HepG2 (cell line): ENCODE results near the gene SMIM13. TPM values are rescaled to one million over a fixed set of nuclear protein-coding genes. Genes with fewer than 3 reads are reported as not detected.

Experiments
- CEBPB ChIP-seq: IDR thresholded peaks from 2 replicates; pipeline ENCODE4 v1.6.1; 2011; ENCODE audit warnings: low read depth, low read length, improper control_type of control experiment, borderline replicate concordance
- DR1 ChIP-seq: sonication (generic); formaldehyde crosslinking; IDR thresholded peaks from 2 replicates; pipeline ENCODE4 v1.8.0; 2021; ENCODE audit warnings: mild to moderate bottlenecking, missing genetic modification reagents, inconsistent platforms
- HDAC1 ChIP-seq: sonication (generic); formaldehyde crosslinking; IDR thresholded peaks from 2 replicates; pipeline ENCODE4 v1.5.1; 2020; ENCODE audit warnings: mild to moderate bottlenecking, missing genetic modification reagents
- HNF4G ChIP-seq, 2 experiments: sonication (generic) in 1 of 2; formaldehyde crosslinking in 1 of 2; IDR thresholded peaks; 2 replicates each; pipeline versions ENCODE4 v1.4.0 to v1.6.1; 2011 to 2020; ENCODE audit warnings: borderline replicate concordance in 2 of 2, low read depth in 2 of 2, mild to moderate bottlenecking in 2 of 2, low read length in 1 of 2, missing genetic modification reagents in 1 of 2, moderate library complexity in 1 of 2
- KDM1A ChIP-seq: IDR thresholded peaks from 2 replicates; pipeline ENCODE4 v1.6.1; 2016; ENCODE audit warnings: missing compliant biosample characterization
- PCBP1 ChIP-seq: fragments of 200-400 bp; formaldehyde crosslinking; IDR thresholded peaks from 2 replicates; pipeline ENCODE4 v1.6.1; 2017; ENCODE audit warnings: mild to moderate bottlenecking, low read depth, low read length, borderline replicate concordance
- PITX1 ChIP-seq: sonication (generic); formaldehyde crosslinking; IDR thresholded peaks from 2 replicates; pipeline ENCODE4 v1.5.1; 2020; ENCODE audit warnings: mild to moderate bottlenecking, missing genetic modification reagents
- TSC22D2 ChIP-seq: sonication (generic); formaldehyde crosslinking; IDR thresholded peaks from 2 replicates; pipeline ENCODE4 v1.5.1; 2020; ENCODE audit warnings: missing genetic modification reagents, mild to moderate bottlenecking, borderline replicate concordance
- ZFP82 ChIP-seq: sonication (generic); formaldehyde crosslinking; IDR thresholded peaks from 2 replicates; pipeline ENCODE4 v1.5.1; 2020; ENCODE audit warnings: mild to moderate bottlenecking, missing genetic modification reagents, borderline replicate concordance
- ZFP90 ChIP-seq: sonication (generic); formaldehyde crosslinking; IDR thresholded peaks from 2 replicates; pipeline ENCODE4 v1.8.0; 2022; ENCODE audit warnings: missing genetic modification reagents, mild to moderate bottlenecking, inconsistent platforms, borderline replicate concordance
- ZNF20 ChIP-seq: sonication (generic); formaldehyde crosslinking; IDR thresholded peaks from 2 replicates; pipeline ENCODE4 v1.4.0; 2020; ENCODE audit warnings: mild to moderate bottlenecking, moderate library complexity, missing genetic modification reagents
- ZNF274 ChIP-seq: sonication (generic); formaldehyde crosslinking; IDR thresholded peaks from 2 replicates; pipeline ENCODE4 v1.5.1; 2020; ENCODE audit warnings: mild to moderate bottlenecking, missing genetic modification reagents
- ZNF468 ChIP-seq: sonication (generic); formaldehyde crosslinking; IDR thresholded peaks from 2 replicates; pipeline ENCODE4 v1.8.0; 2022; ENCODE audit warnings: mild to moderate bottlenecking, moderate library complexity, missing genetic modification reagents
- polyA plus RNA-seq, 8 experiments: library from polyadenylated mRNA; depleted of rRNA in 3 of 8; stranded (reverse) in 7 of 8; unstranded in 1 of 8; fragments of >200 nt; fragmentation: Illumina TruSeq in 4 of 8; extraction: Trizol in 4 of 8; gene quantifications; 2 replicates each; pipeline versions ENCODE4 v1.2.1 to v1.2.3, GENCODE V29; 2011 to 2016; ENCODE audit warnings: low read depth in 4 of 8, missing spikeins in 1 of 8, mixed read lengths in 1 of 8; ENCODE audit not compliant: insufficient read depth in 1 of 8
- total RNA-seq, 5 experiments: library from RNA; depleted of rRNA; stranded (reverse); fragments of >200 nt; fragmentation: Illumina TruSeq; extraction: Trizol; gene quantifications; 2 replicates each; pipeline ENCODE4 v1.2.3, GENCODE V29; 2016; ENCODE audit warnings: low read depth in 1 of 5
- TF ChIP-seq, protein P1 (sequence below): IDR thresholded peaks from 2 replicates; pipeline ENCODE4 v1.6.1; 2016; ENCODE audit warnings: missing genetic modification reagents, missing compliant biosample characterization
- TF ChIP-seq, protein P2 (sequence below): IDR thresholded peaks from 2 replicates; pipeline ENCODE4 v1.6.1; 2016; ENCODE audit warnings: missing compliant biosample characterization, missing genetic modification reagents, borderline replicate concordance
- TF ChIP-seq, protein P3 (sequence below): IDR thresholded peaks from 2 replicates; pipeline ENCODE4 v1.6.1; 2016; ENCODE audit warnings: low read depth
- TF ChIP-seq, protein P4 (sequence below): sonication (generic); formaldehyde crosslinking; IDR thresholded peaks from 2 replicates; pipeline ENCODE4 v1.5.0; 2020; ENCODE audit warnings: missing genetic modification reagents
- TF ChIP-seq, protein P5 (sequence below): sonication (generic); formaldehyde crosslinking; IDR thresholded peaks from 2 replicates; pipeline ENCODE4 v1.4.0; 2020; ENCODE audit warnings: missing genetic modification reagents
- TF ChIP-seq, protein P6 (sequence below): sonication (generic); formaldehyde crosslinking; IDR thresholded peaks from 2 replicates; pipeline ENCODE4 v1.4.0; 2020; ENCODE audit warnings: missing genetic modification reagents, borderline replicate concordance
- TF ChIP-seq, protein P7 (sequence below): sonication (generic); formaldehyde crosslinking; IDR thresholded peaks from 2 replicates; pipeline ENCODE4 v1.5.0; 2020; ENCODE audit warnings: missing genetic modification reagents

Gene SMIM13
- total and polyA plus RNA-seq, 2 of the 13 experiments (the other 11 are each of a cell fraction or from before 2014, with no cell fraction given) = 2.7 to 10.2 TPM

DNA sequence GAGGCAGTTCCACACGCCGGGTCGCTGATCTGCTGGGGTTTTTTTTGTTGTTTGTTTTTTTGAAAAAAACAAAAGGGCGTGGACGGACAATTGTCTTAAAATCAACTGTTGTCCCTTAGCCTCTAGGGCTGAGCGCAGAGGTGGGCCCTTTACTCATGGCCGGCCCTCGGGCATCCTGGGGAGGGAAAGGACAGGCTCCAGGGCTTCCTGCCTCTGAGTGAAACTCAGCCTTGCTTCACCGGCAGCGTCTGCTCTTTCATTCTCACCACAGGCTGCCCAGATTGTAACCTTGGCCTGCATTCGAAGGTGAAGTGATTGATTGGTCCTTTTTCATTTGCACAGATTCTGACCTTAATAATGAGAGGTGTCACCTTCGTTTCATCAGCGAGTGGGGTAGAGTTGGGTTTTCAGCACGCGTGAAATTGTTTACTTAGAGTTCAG, 797 bp downstream of the SMIM13 start (continued):
- TF ChIP-seq, protein P1, sequence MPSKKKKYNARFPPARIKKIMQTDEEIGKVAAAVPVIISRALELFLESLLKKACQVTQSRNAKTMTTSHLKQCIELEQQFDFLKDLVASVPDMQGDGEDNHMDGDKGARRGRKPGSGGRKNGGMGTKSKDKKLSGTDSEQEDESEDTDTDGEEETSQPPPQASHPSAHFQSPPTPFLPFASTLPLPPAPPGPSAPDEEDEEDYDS (CRISPR knock-in tag) = peak; percentile 21; the same call in 1 of the 2 replicates
- no peak for TF ChIP-seq ZNF468 (CRISPR knock-in tag)
- TF ChIP-seq PITX1 = peak; percentile 31; the same call in 1 of the 2 replicates
- TF ChIP-seq TSC22D2 (CRISPR knock-in tag) = no peak
- TF ChIP-seq, protein P2, sequence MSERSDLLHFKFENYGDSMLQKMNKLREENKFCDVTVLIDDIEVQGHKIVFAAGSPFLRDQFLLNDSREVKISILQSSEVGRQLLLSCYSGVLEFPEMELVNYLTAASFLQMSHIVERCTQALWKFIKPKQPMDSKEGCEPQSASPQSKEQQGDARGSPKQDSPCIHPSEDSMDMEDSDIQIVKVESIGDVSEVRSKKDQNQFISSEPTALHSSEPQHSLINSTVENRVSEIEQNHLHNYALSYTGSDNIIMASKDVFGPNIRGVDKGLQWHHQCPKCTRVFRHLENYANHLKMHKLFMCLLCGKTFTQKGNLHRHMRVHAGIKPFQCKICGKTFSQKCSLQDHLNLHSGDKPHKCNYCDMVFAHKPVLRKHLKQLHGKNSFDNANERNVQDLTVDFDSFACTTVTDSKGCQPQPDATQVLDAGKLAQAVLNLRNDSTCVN (CRISPR knock-in tag) = 0 out of 2 replicates have a peak, but pooled peaks have one; percentile 40
- no peak for TF ChIP-seq DR1 (CRISPR knock-in tag)
- TF ChIP-seq KDM1A = no peak
- TF ChIP-seq, protein P3, sequence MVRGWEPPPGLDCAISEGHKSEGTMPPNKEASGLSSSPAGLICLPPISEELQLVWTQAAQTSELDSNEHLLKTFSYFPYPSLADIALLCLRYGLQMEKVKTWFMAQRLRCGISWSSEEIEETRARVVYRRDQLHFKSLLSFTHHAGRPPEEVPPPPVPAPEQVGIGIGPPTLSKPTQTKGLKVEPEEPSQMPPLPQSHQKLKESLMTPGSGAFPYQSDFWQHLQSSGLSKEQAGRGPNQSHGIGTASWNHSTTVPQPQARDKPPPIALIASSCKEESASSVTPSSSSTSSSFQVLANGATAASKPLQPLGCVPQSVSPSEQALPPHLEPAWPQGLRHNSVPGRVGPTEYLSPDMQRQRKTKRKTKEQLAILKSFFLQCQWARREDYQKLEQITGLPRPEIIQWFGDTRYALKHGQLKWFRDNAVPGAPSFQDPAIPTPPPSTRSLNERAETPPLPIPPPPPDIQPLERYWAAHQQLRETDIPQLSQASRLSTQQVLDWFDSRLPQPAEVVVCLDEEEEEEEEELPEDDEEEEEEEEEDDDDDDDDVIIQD = no peak
- TF ChIP-seq, protein P4, sequence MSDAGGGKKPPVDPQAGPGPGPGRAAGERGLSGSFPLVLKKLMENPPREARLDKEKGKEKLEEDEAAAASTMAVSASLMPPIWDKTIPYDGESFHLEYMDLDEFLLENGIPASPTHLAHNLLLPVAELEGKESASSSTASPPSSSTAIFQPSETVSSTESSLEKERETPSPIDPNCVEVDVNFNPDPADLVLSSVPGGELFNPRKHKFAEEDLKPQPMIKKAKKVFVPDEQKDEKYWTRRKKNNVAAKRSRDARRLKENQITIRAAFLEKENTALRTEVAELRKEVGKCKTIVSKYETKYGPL (CRISPR knock-in tag) = no peak
- peak; percentile 51; the same call in 1 of the 2 replicates for TF ChIP-seq CEBPB
- TF ChIP-seq ZFP82 (CRISPR knock-in tag) = no peak
- TF ChIP-seq, protein P5, sequence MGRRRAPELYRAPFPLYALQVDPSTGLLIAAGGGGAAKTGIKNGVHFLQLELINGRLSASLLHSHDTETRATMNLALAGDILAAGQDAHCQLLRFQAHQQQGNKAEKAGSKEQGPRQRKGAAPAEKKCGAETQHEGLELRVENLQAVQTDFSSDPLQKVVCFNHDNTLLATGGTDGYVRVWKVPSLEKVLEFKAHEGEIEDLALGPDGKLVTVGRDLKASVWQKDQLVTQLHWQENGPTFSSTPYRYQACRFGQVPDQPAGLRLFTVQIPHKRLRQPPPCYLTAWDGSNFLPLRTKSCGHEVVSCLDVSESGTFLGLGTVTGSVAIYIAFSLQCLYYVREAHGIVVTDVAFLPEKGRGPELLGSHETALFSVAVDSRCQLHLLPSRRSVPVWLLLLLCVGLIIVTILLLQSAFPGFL = no peak
- no peak for TF ChIP-seq ZNF274 (CRISPR knock-in tag)
- peak; percentile 43; the same call in 1 of the 2 replicates for TF ChIP-seq HDAC1
- TF ChIP-seq, protein P6, sequence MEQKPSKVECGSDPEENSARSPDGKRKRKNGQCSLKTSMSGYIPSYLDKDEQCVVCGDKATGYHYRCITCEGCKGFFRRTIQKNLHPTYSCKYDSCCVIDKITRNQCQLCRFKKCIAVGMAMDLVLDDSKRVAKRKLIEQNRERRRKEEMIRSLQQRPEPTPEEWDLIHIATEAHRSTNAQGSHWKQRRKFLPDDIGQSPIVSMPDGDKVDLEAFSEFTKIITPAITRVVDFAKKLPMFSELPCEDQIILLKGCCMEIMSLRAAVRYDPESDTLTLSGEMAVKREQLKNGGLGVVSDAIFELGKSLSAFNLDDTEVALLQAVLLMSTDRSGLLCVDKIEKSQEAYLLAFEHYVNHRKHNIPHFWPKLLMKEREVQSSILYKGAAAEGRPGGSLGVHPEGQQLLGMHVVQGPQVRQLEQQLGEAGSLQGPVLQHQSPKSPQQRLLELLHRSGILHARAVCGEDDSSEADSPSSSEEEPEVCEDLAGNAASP (CRISPR knock-in tag) = no peak
- TF ChIP-seq ZNF20 (CRISPR knock-in tag) = no peak
- TF ChIP-seq HNF4G (IDR thresholded peaks at IDR 0.05; ENCODE audit: borderline replicate concordance, low read depth, low read length) = no peak
- TF ChIP-seq HNF4G (CRISPR knock-in tag; IDR thresholded peaks at IDR 0.05; ENCODE audit: borderline replicate concordance, low read depth) = peak; percentile 36; the same call in 1 of the 2 replicates
- TF ChIP-seq, protein P7, sequence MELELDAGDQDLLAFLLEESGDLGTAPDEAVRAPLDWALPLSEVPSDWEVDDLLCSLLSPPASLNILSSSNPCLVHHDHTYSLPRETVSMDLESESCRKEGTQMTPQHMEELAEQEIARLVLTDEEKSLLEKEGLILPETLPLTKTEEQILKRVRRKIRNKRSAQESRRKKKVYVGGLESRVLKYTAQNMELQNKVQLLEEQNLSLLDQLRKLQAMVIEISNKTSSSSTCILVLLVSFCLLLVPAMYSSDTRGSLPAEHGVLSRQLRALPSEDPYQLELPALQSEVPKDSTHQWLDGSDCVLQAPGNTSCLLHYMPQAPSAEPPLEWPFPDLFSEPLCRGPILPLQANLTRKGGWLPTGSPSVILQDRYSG (CRISPR knock-in tag) = no peak
- 0 out of 2 replicates have a peak, but pooled peaks have one; percentile 3 for TF ChIP-seq PCBP1
- no peak for TF ChIP-seq ZFP90 (CRISPR knock-in tag)
